PFSK-1 (cell line): ENCODE measurements around the gene ADGRL3.

Experiments
- FOXP2 ChIP-seq: optimal IDR thresholded peaks from 2 replicates; pipeline ENCODE3; 2011; ENCODE audit warnings: borderline replicate concordance, control low read depth, inconsistent platforms; ENCODE audit not compliant: insufficient read depth; ENCODE audit errors: extremely low read length, extremely low read depth
- POLR2AphosphoS5 ChIP-seq: IDR thresholded peaks from 2 replicates; pipeline ENCODE4 v1.6.1; 2012; ENCODE audit warnings: low read depth, mild to moderate bottlenecking, control low read depth, low read length, moderate library complexity
- REST ChIP-seq, 2 experiments: IDR thresholded peaks; 2 replicates each; pipeline versions ENCODE4 v1.6.1 to v1.8.0; 2011 to 2012; ENCODE audit warnings: low read depth in 2 of 2, low read length in 2 of 2, control low read depth in 1 of 2, inconsistent platforms in 1 of 2, mild to moderate bottlenecking in 1 of 2, moderate library complexity in 1 of 2; ENCODE audit not compliant: insufficient read depth in 1 of 2
- SIN3A ChIP-seq: IDR thresholded peaks from 2 replicates; pipeline ENCODE4 v1.6.1; 2012; ENCODE audit warnings: mild to moderate bottlenecking, low read length, moderate library complexity, borderline replicate concordance; ENCODE audit not compliant: insufficient read depth
- TAF1 ChIP-seq: IDR thresholded peaks from 2 replicates; pipeline ENCODE4 v1.6.1; 2012; ENCODE audit warnings: low read length, control low read depth, borderline replicate concordance; ENCODE audit not compliant: insufficient read depth

ADGRL3 gene

GRCh38 chr4:61984260-61984909 lies 784.3 kb downstream of the ADGRL3 start:
- no peak for TF ChIP-seq SIN3A
- no peak for TF ChIP-seq POLR2AphosphoS5
- TF ChIP-seq REST (IDR thresholded peaks at IDR 0.05; ENCODE audit: insufficient read depth in 1 of 2, low read depth in 2 of 2, low read length in 2 of 2): no peak
- TF ChIP-seq TAF1: no peak
- TF ChIP-seq FOXP2: no peak

GRCh38 chr4:61985426-61985825 lies 785.3 kb downstream of the ADGRL3 start:
- TF ChIP-seq POLR2AphosphoS5 (no peak), TAF1 (no peak), FOXP2 (no peak), SIN3A (no peak), REST (IDR thresholded peaks at IDR 0.05; ENCODE audit: insufficient read depth in 1 of 2, low read depth in 2 of 2, low read length in 2 of 2) (no peak)

GRCh38 chr4:61992351-61992750 lies 792.2 kb downstream of the ADGRL3 start:
- TF ChIP-seq REST (IDR thresholded peaks at IDR 0.05; ENCODE audit: insufficient read depth in 1 of 2, low read depth in 2 of 2, low read length in 2 of 2) (no peak), POLR2AphosphoS5 (no peak), SIN3A (no peak), FOXP2 (no peak), TAF1 (no peak)

GRCh38 chr4:61994036-61994435 lies 793.9 kb downstream of the ADGRL3 start:
- TF ChIP-seq REST (IDR thresholded peaks at IDR 0.05; ENCODE audit: insufficient read depth in 1 of 2, low read depth in 2 of 2, low read length in 2 of 2) (no peak), TAF1 (no peak), FOXP2 (no peak), SIN3A (no peak), POLR2AphosphoS5 (no peak)

- no peak for TF ChIP-seq TAF1
- TF ChIP-seq FOXP2: no peak
- no peak for TF ChIP-seq REST (IDR thresholded peaks at IDR 0.05; ENCODE audit: insufficient read depth in 1 of 2, low read depth in 2 of 2, low read length in 2 of 2)
- no peak for TF ChIP-seq SIN3A
- TF ChIP-seq POLR2AphosphoS5: no peak
Measured at GRCh38 chr4:61995717-61996340, 795.7 kb downstream of the ADGRL3 start.
